K562 (cell line): ENCODE data around the gene HMGA1. TPM values are rescaled to one million over a fixed set of nuclear protein-coding genes. Genes with fewer than 3 reads are reported as not detected.

Experiments
- ATAC-seq: fragments of 200-7000 bp; cut with Tn5 transposase; 3 replicates; pipeline ENCODE4 v1.9.1; 2020; ENCODE audit warnings: moderate library complexity
- BruUV-seq: library from RNA; stranded (reverse); fragments of 400-500 nt; replicated peaks from 2 replicates; lab custom pipeline; 2021; lab: Mats Ljungman, UMichigan
- CTCF ChIA-PET: fragments of 300-600 bp; formaldehyde crosslinking; extraction: SDS; loops from one replicate; lab custom pipeline; 2021; ENCODE audit warnings: low intra/inter-chr PET ratio; lab: Yijun Ruan, JAX
- POLR2A ChIA-PET: fragments of 300-600, 350-650 bp; sonication (Branson Sonifier 250); formaldehyde crosslinking; extraction: SDS; loops from one replicate; lab custom pipeline; 2021; ENCODE audit warnings: antibody characterized with exemption, inconsistent platforms; lab: Yijun Ruan, JAX
- DNase-seq, 4 experiments: peaks; one replicate each; pipeline versions ENCODE4 v3.0.0 to v3.0.0-alpha.2; 2011 to 2018; ENCODE audit warnings: low spot score in 3 of 4, mixed read lengths in 3 of 4; ENCODE audit errors: extremely low read depth in 1 of 4
- FAIRE-seq: peaks from 2 replicates; lab custom pipeline; 2011; peaks lifted over from hg19 to GRCh38; lab: Jason Lieb, UNC
- H2AFZ ChIP-seq: 2 replicates; pipeline ENCODE4 v1.6.0; 2011; ENCODE audit warnings: low read depth, low read length, control low read depth, inconsistent platforms
- H3K27ac ChIP-seq: fragments of 200-600 bp; 3 replicates; pipeline ENCODE4 v1.8.0; 2011; ENCODE audit warnings: low read depth, mild to moderate bottlenecking, control low read depth, inconsistent platforms, low read length, moderate library complexity, mixed read lengths; ENCODE audit errors: extremely low read depth
- H3K27me3 ChIP-seq, 2 experiments: fragments of 300-600 bp in 1 of 2; 2 replicates in 1 of 2; 3 replicates in 1 of 2; pipeline versions ENCODE4 v1.6.0 to v1.8.0; 2011; ENCODE audit warnings: inconsistent platforms in 2 of 2, low read length in 2 of 2, mild to moderate bottlenecking in 1 of 2, mixed read lengths in 1 of 2, moderate library complexity in 1 of 2; ENCODE audit not compliant: control insufficient read depth in 2 of 2, insufficient read depth in 2 of 2
- H3K36me3 ChIP-seq: fragments of 300-600 bp; 3 replicates; pipeline ENCODE4 v1.8.0; 2011; ENCODE audit warnings: mild to moderate bottlenecking, low read length, inconsistent platforms; ENCODE audit not compliant: control insufficient read depth, insufficient read depth
- H3K4me1 ChIP-seq, 2 experiments: fragments of 200-600 bp in 1 of 2; replicated peaks in 1 of 2; 2 replicates in 1 of 2; 3 replicates in 1 of 2; pipeline versions ENCODE4 v1.5.1 to v1.8.0; 2011; ENCODE audit warnings: inconsistent platforms in 2 of 2, low read length in 2 of 2, mild to moderate bottlenecking in 1 of 2, mixed read lengths in 1 of 2, moderate library complexity in 1 of 2; ENCODE audit not compliant: control insufficient read depth in 2 of 2, insufficient read depth in 2 of 2
- H3K4me2 ChIP-seq: 2 replicates; pipeline ENCODE4 v1.6.1; 2011; ENCODE audit warnings: low read length, control low read depth, inconsistent platforms, mixed read lengths; ENCODE audit not compliant: insufficient read depth
- H3K4me3 ChIP-seq: fragments of 200-600 bp; sonication (generic), shearing (Covaris generic); 2 replicates; pipeline ENCODE4 v1.5.1; 2016; ENCODE audit warnings: control low read depth, inconsistent platforms
- H3K79me2 ChIP-seq: fragments of 200-600 bp; 3 replicates; pipeline ENCODE4 v1.8.0; 2011; ENCODE audit warnings: low read length, inconsistent platforms; ENCODE audit not compliant: control insufficient read depth, insufficient read depth
- H3K9ac ChIP-seq, 2 experiments: 2 replicates each; pipeline versions ENCODE4 v1.6.0 to v1.6.1; 2011; ENCODE audit warnings: low read depth in 2 of 2, low read length in 2 of 2, control low read depth in 1 of 2, inconsistent platforms in 1 of 2, mild to moderate bottlenecking in 1 of 2, mixed read lengths in 1 of 2; ENCODE audit not compliant: insufficient read depth in 1 of 2
- H3K9me1 ChIP-seq: one replicate; pipeline ENCODE4 v1.6.0; 2011; ENCODE audit warnings: inconsistent platforms, mild to moderate bottlenecking, low read length, moderate library complexity; ENCODE audit not compliant: control insufficient read depth, insufficient read depth
- H3K9me3 ChIP-seq: replicated peaks from 2 replicates; pipeline ENCODE4 v1.5.1; 2011; ENCODE audit warnings: low read depth, low read length, inconsistent platforms; ENCODE audit not compliant: control insufficient read depth, insufficient read depth
- H4K20me1 ChIP-seq: replicated peaks from 2 replicates; pipeline ENCODE4 v1.6.1; 2011; ENCODE audit warnings: low read length, inconsistent platforms, mixed read lengths; ENCODE audit not compliant: control insufficient read depth, insufficient read depth
- DPF2 ChIP-seq: fragments of 450-650 bp; IDR thresholded peaks from 2 replicates; pipeline ENCODE4 v1.6.1; 2016
- FOSL1 ChIP-seq: fragments of 200-800 bp; sonication (Bioruptor generic); conservative IDR thresholded peaks from 2 replicates; pipeline ENCODE4 v1.6.1; 2016; ENCODE audit warnings: missing genetic modification characterization, missing compliant biosample characterization
- HMBOX1 ChIP-seq: sonication (generic); IDR thresholded peaks from 2 replicates; pipeline ENCODE4 v1.6.1; 2016
- MBD1 ChIP-seq: fragments of 250-450 bp; sonication (Bioruptor Pico); IDR thresholded peaks from 2 replicates; pipeline ENCODE4 v1.8.0; 2022; ENCODE audit warnings: inconsistent platforms
- NRF1 ChIP-seq, 2 experiments: fragments of 450-650 bp; IDR thresholded peaks in 1 of 2; conservative IDR thresholded peaks in 1 of 2; 2 replicates each; pipeline ENCODE4 v1.6.1; 2014; ENCODE audit warnings: mild to moderate bottlenecking in 2 of 2
- POLR2H ChIP-seq: IDR thresholded peaks from 2 replicates; pipeline ENCODE4 v1.6.1; 2016; ENCODE audit warnings: missing genetic modification characterization, low read depth, mild to moderate bottlenecking, control low read depth, missing compliant biosample characterization, moderate library complexity
- TEAD2 ChIP-seq: fragments of 450-650 bp; IDR thresholded peaks from 2 replicates; pipeline ENCODE4 v1.6.1; 2016; ENCODE audit warnings: missing genetic modification characterization, control low read depth, missing compliant biosample characterization
- TFAP4 ChIP-seq: sonication (generic); formaldehyde crosslinking; IDR thresholded peaks from 2 replicates; pipeline ENCODE4 v1.8.0; 2022; ENCODE audit warnings: missing genetic modification reagents, mild to moderate bottlenecking, moderate library complexity, borderline replicate concordance
- WHSC1 ChIP-seq: IDR thresholded peaks from one replicate; pipeline ENCODE4 v1.6.1; 2012; ENCODE audit warnings: low read length, control low read depth, inconsistent platforms
- ZNF785 ChIP-seq: fragments of 250-450 bp; sonication (Bioruptor Pico); IDR thresholded peaks from 2 replicates; pipeline ENCODE4 v1.4.0; 2020; ENCODE audit warnings: mild to moderate bottlenecking
- WGBS: fragments of 100-300 bp; shearing (Covaris generic); methylation state at CpG from one replicate; pipeline ENCODE4 v1.1.6; 2016; ENCODE audit warnings: low coverage, mixed read lengths; ENCODE audit not compliant: insufficient coverage; ENCODE audit errors: missing lambda C conversion rate; 5-methylcytosine and 5-hydroxymethylcytosine counted together
- in situ Hi-C: fragments of 300-500 bp; cut with MboI; formaldehyde crosslinking; loops from 4 replicates; pipeline ENCODE4 v1.15.0; 2018; ENCODE audit warnings: inconsistent platforms, mixed read lengths
- intact Hi-C: fragments of 100-400 bp; cut with micrococcal nuclease; formaldehyde crosslinking; loops from 2 replicates; pipeline ENCODE4 v1.14.2; 2022
- polyA plus RNA-seq, 8 experiments: library from polyadenylated mRNA; depleted of rRNA in 4 of 8; stranded (reverse) in 5 of 8; unstranded in 3 of 8; fragments of >200 nt; fragmentation: Nextera tagmentation in 2 of 8; fragmentation: Illumina TruSeq in 1 of 8; extraction: Ambion mirVana in 2 of 8; extraction: Trizol in 1 of 8; gene quantifications; 2 replicates each; pipeline versions ENCODE4 v1.2.1 to v1.2.3, GENCODE V29; 2011 to 2014; ENCODE audit warnings: inconsistent platforms in 1 of 8, missing spikeins in 1 of 8
- total RNA-seq, 7 experiments: library from RNA; depleted of rRNA in 6 of 7; stranded (reverse); fragments of >200 nt in 6 of 7; fragmentation: Illumina TruSeq in 2 of 7; extraction: Trizol in 2 of 7; gene quantifications; 2 replicates each; pipeline versions ENCODE4 v1.2.1 to v1.2.3, GENCODE V29; 2011 to 2021; ENCODE audit warnings: low replicate concordance in 1 of 7

Gene HMGA1
- total and polyA plus RNA-seq, 9 of the 15 experiments (the other 6 are each of a cell fraction or from before 2014, with no cell fraction given) = 27.8 to 1,947 (median 594) TPM

- peak; percentile 35; the same call in 2 of the 3 replicates for ATAC-seq
- Histone ChIP-seq H3K4me1 (peaks cover 0 to 15% of the 10 kb centered on the region in 2 experiments; a peak in 4 of 5 replicates), H3K9me1 (peaks cover 3% of the 10 kb centered on the region), H2AFZ (no peak overlapping the region), H3K79me2 (peaks cover 27% of the 10 kb centered on the region), H3K4me2 (no peak overlapping the region), H3K4me3 (no peak overlapping the region), H3K36me3 (peaks cover 56% of the 10 kb centered on the region), H3K27me3 (no peaks in the 10 kb centered on the region), H4K20me1 (no peaks in the 10 kb centered on the region), H3K9ac (no peak overlapping the region), H3K9me3 (no peaks in the 10 kb centered on the region), H3K27ac (peak overlapping the region; percentile 53; the same call in 2 of the 3 replicates)
- CTCF ChIA-PET = no interaction called here
- intact Hi-C loops = no loop called here
- no peak for DNase-seq
- POLR2A ChIA-PET = interaction anchor here (0.7 to 1.3 kb wide), 4 partner anchors 10 to 20 kb away, joined by 3 to 6 read pairs (median 4); no protein-coding TSS in a partner anchor
- peak; percentile 49 for FAIRE-seq
- WGBS = 56% methylated on average over 3 of the region's 3 CpGs
- in situ Hi-C loops = no loop called here
- BruUV-seq = no TSS peak
- TF ChIP-seq DPF2 (0 out of 2 replicates have a peak, but pooled peaks have one; percentile 24), FOSL1 (peak; percentile 55), WHSC1 (no peak), HMBOX1 (peak; percentile 56), NRF1 (conservative IDR thresholded peaks at IDR 0.05 in 1 of 2, IDR thresholded peaks at IDR 0.05 in 1 of 2) (0 out of 4 replicates have a peak, but pooled peaks of 1 of the 2 experiments have one; percentile 14), TEAD2 (tag) (no peak), TFAP4 (CRISPR knock-in tag) (peak; percentile 44; the same call in 1 of the 2 replicates), POLR2H (tag) (no peak), MBD1 (no peak), ZNF785 (CRISPR knock-in tag) (no peak)
These were observed 59.0 kb downstream of the HMGA1 start for GRCh38 chr6:34295721-34296120.
